ENCODE data around the gene BTBD3.

BTBD3 gene

GRCh38 chr20:11917663-11918062 is at the start of gene BTBD3:
TSS of gene BTBD3 (plus strand) at chr20:11917893. CDS start at chr20:11918276, 383 bp downstream.
- DNase-seq (ENCODE audit: low read depth in 2 of 2), result no peak

- DNase-seq (ENCODE audit: low read depth in 2 of 2), result no peak
Observed at GRCh38 chr20:11869641-11870040, 48.1 kb upstream of the BTBD3 start.

GRCh38 chr20:11870411-11870810 is 47.3 kb upstream of the BTBD3 start:
- DNase-seq (ENCODE audit: low read depth in 2 of 2), result no peak

- no peak for DNase-seq (ENCODE audit: low read depth in 2 of 2)
Observed at GRCh38 chr20:11876555-11876954, 41.1 kb upstream of the BTBD3 start.

- no peak for DNase-seq (ENCODE audit: low read depth in 2 of 2)
Observed at GRCh38 chr20:11880680-11881079, 37.0 kb upstream of the BTBD3 start.

GRCh38 chr20:11881449-11881848 is 36.2 kb upstream of the BTBD3 start:
- DNase-seq (ENCODE audit: low read depth in 2 of 2), result no peak

GRCh38 chr20:11882651-11883050 is 35.0 kb upstream of the BTBD3 start:
- no peak for DNase-seq (ENCODE audit: low read depth in 2 of 2)

GRCh38 chr20:11888648-11889047 is 29.0 kb upstream of the BTBD3 start:
- DNase-seq (ENCODE audit: low read depth in 2 of 2), result no peak

GRCh38 chr20:11890331-11891076 is 27.2 kb upstream of the BTBD3 start:
- no peak for DNase-seq (ENCODE audit: low read depth in 2 of 2)

- no peak for DNase-seq (ENCODE audit: low read depth in 2 of 2)
Observed at GRCh38 chr20:11891077-11891775, 26.5 kb upstream of the BTBD3 start.

- DNase-seq (ENCODE audit: low read depth in 2 of 2), result no peak
Observed at GRCh38 chr20:11891776-11892545, 25.7 kb upstream of the BTBD3 start.

GRCh38 chr20:11894062-11894461 is 23.6 kb upstream of the BTBD3 start:
- no peak for DNase-seq (ENCODE audit: low read depth in 2 of 2)

GRCh38 chr20:11895861-11896387 is 21.8 kb upstream of the BTBD3 start:
- no peak for DNase-seq (ENCODE audit: low read depth in 2 of 2)

- DNase-seq (ENCODE audit: low read depth in 2 of 2), result no peak
Observed at GRCh38 chr20:11901127-11901526, 16.6 kb upstream of the BTBD3 start.

GRCh38 chr20:11902285-11902697 is 15.4 kb upstream of the BTBD3 start:
- DNase-seq (ENCODE audit: low read depth in 2 of 2), result no peak

- no peak for DNase-seq (ENCODE audit: low read depth in 2 of 2)
Observed at GRCh38 chr20:11905460-11906179, 12.1 kb upstream of the BTBD3 start.

GRCh38 chr20:11906626-11907480 is 10.8 kb upstream of the BTBD3 start:
- DNase-seq (ENCODE audit: low read depth in 2 of 2), result no peak

GRCh38 chr20:11907621-11908020 is 10.1 kb upstream of the BTBD3 start:
- no peak for DNase-seq (ENCODE audit: low read depth in 2 of 2)

- no peak for DNase-seq (ENCODE audit: low read depth in 2 of 2)
Observed at GRCh38 chr20:11912013-11912658, 5.6 kb upstream of the BTBD3 start.
